Measurements from ENCODE around the gene SKIC8.

SKIC8 gene

GRCh38 chr15:78263351-78263781 lies 36.0 kb downstream of the SKIC8 start:
- H3K4me3 ChIP-seq (ENCODE audit: low read depth, low read length): no peak overlapping the region
- DNase-seq (ENCODE audit: low read depth, low spot score): no peak
- in situ Hi-C loops (cut with HindIII; ENCODE audit: low sequenced_read_pairs): no loop called here
- no peak for TF ChIP-seq CTCF (IDR thresholded peaks at IDR 0.05; ENCODE audit: low read depth, low read length)

GRCh38 chr15:78261062-78261461 lies 38.3 kb downstream of the SKIC8 start:
- in situ Hi-C loops (cut with HindIII; ENCODE audit: low sequenced_read_pairs): no loop called here
- DNase-seq (ENCODE audit: low read depth, low spot score): no peak
- no peak for TF ChIP-seq CTCF (IDR thresholded peaks at IDR 0.05; ENCODE audit: low read depth, low read length)
- no peak overlapping the region for H3K4me3 ChIP-seq (ENCODE audit: low read depth, low read length)

- in situ Hi-C loops (cut with HindIII; ENCODE audit: low sequenced_read_pairs): no loop called here
- no peak for DNase-seq (ENCODE audit: low read depth, low spot score)
- H3K4me3 ChIP-seq (ENCODE audit: low read depth, low read length): no peak overlapping the region
- TF ChIP-seq CTCF (IDR thresholded peaks at IDR 0.05; ENCODE audit: low read depth, low read length): no peak
These were observed 38.9 kb downstream of the SKIC8 start for GRCh38 chr15:78260489-78260888.

- TF ChIP-seq CTCF (IDR thresholded peaks at IDR 0.05; ENCODE audit: low read depth, low read length): no peak
- H3K4me3 ChIP-seq (ENCODE audit: low read depth, low read length): no peak overlapping the region
- in situ Hi-C loops (cut with HindIII; ENCODE audit: low sequenced_read_pairs): no loop called here
- DNase-seq (ENCODE audit: low read depth, low spot score): no peak
These were observed 40.2 kb downstream of the SKIC8 start for GRCh38 chr15:78259232-78259631.

GRCh38 chr15:78257681-78258080 lies 41.7 kb downstream of the SKIC8 start:
- DNase-seq (ENCODE audit: low read depth, low spot score): no peak
- no peak for TF ChIP-seq CTCF (IDR thresholded peaks at IDR 0.05; ENCODE audit: low read depth, low read length)
- no peak overlapping the region for H3K4me3 ChIP-seq (ENCODE audit: low read depth, low read length)
- in situ Hi-C loops (cut with HindIII; ENCODE audit: low sequenced_read_pairs): no loop called here

GRCh38 chr15:78256044-78256437 lies 43.4 kb downstream of the SKIC8 start:
- DNase-seq (ENCODE audit: low read depth, low spot score): no peak
- H3K4me3 ChIP-seq (ENCODE audit: low read depth, low read length): no peak overlapping the region
- in situ Hi-C loops (cut with HindIII; ENCODE audit: low sequenced_read_pairs): no loop called here
- no peak for TF ChIP-seq CTCF (IDR thresholded peaks at IDR 0.05; ENCODE audit: low read depth, low read length)
